Loucy (cell line): ENCODE data around the gene PLXNA4.

Source experiments
- EZH2phosphoT487 ChIP-seq: fragments of 200-600 bp; IDR thresholded peaks from 2 replicates; pipeline ENCODE4 v1.6.1; 2018; ENCODE audit warnings: antibody characterized with exemption, mild to moderate bottlenecking, moderate library complexity, borderline replicate concordance
- TF ChIP-seq, protein P1 (sequence below): fragments of 200-600 bp; sonication (generic); conservative IDR thresholded peaks from 2 replicates; pipeline ENCODE4 v1.5.1; 2014; ENCODE audit warnings: mild to moderate bottlenecking, antibody characterized with exemption, low read length

DNA sequence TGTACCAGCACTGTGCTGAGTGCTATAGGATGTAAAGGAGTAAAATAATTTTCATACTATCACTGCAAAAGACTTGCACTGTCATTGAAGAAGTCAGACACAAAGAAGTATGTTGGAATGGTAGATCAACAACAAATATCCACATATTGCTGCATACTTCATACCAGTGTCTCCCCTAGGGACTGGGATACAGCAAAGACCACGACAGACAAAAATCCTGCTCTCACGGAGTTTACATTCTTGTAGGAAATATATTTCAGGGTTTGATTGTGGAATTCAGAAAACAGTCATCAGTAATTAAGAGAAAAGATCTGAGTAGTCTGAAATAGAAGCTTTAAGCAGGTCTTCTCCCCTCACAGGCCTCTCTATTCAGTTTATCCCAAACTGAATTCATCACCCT, 49.4 kb upstream of the PLXNA4 start:
- TF ChIP-seq, protein P1, sequence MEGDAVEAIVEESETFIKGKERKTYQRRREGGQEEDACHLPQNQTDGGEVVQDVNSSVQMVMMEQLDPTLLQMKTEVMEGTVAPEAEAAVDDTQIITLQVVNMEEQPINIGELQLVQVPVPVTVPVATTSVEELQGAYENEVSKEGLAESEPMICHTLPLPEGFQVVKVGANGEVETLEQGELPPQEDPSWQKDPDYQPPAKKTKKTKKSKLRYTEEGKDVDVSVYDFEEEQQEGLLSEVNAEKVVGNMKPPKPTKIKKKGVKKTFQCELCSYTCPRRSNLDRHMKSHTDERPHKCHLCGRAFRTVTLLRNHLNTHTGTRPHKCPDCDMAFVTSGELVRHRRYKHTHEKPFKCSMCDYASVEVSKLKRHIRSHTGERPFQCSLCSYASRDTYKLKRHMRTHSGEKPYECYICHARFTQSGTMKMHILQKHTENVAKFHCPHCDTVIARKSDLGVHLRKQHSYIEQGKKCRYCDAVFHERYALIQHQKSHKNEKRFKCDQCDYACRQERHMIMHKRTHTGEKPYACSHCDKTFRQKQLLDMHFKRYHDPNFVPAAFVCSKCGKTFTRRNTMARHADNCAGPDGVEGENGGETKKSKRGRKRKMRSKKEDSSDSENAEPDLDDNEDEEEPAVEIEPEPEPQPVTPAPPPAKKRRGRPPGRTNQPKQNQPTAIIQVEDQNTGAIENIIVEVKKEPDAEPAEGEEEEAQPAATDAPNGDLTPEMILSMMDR: no peak
- TF ChIP-seq EZH2phosphoT487: no peak
